22Rv1 (cell line): Measurements from ENCODE around the gene IL24.

Experiments
- H3K27ac ChIP-seq: fragments of 450-650 bp; 2 replicates; pipeline ENCODE4 v1.5.1; 2017
- CTCF ChIP-seq: fragments of 450-650 bp; IDR thresholded peaks from 2 replicates; pipeline ENCODE4 v1.5.1; 2017; ENCODE audit warnings: mild to moderate bottlenecking
- ZFX ChIP-seq: fragments of 450-650 bp; IDR thresholded peaks from 2 replicates; pipeline ENCODE4 v1.6.1; 2017; ENCODE audit warnings: antibody characterized with exemption, borderline replicate concordance

IL24 gene

GRCh38 chr1:206898089-206898914 is 1.1 kb downstream of the IL24 start:
- no peak overlapping the region for H3K27ac ChIP-seq
- no peak for TF ChIP-seq CTCF
- no peak for TF ChIP-seq ZFX

DNA sequence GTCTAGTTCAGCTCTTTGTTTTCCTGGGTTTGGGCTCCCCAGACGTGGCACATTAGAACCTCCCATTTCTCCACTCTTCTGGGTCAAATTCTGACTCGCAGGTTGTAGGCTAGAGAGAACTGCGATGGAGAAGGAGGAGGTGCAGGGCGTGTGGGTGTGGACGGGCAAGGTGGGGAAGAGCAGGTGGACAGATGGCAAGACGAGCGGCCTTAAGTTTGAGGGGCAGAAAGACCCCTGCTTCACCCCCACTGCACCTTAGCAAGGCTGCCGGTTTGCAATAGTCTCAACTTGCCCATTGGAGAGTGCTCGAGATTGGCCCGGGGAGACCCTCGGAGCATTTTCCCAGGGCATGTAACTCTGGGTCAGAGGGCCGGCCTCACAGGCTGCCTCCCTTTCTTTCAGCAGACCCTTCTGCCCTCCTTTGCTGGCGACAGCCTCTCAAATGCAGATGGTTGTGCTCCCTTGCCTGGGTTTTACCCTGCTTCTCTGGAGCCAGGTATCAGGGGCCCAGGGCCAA is 1.7 kb downstream of the IL24 start:
- no peak for TF ChIP-seq ZFX
- TF ChIP-seq CTCF = no peak
- no peak overlapping the region for H3K27ac ChIP-seq

GRCh38 chr1:206899717-206900116 is 2.5 kb downstream of the IL24 start:
- H3K27ac ChIP-seq = no peak overlapping the region
- TF ChIP-seq ZFX (no peak), CTCF (no peak)

- no peak overlapping the region for H3K27ac ChIP-seq
- TF ChIP-seq CTCF (no peak), ZFX (no peak)
Observed at GRCh38 chr1:206900149-206900548, 2.9 kb downstream of the IL24 start.

GRCh38 chr1:206901944-206902343 is 4.7 kb downstream of the IL24 start:
- TF ChIP-seq CTCF (no peak), ZFX (no peak)
- H3K27ac ChIP-seq = no peak overlapping the region

DNA sequence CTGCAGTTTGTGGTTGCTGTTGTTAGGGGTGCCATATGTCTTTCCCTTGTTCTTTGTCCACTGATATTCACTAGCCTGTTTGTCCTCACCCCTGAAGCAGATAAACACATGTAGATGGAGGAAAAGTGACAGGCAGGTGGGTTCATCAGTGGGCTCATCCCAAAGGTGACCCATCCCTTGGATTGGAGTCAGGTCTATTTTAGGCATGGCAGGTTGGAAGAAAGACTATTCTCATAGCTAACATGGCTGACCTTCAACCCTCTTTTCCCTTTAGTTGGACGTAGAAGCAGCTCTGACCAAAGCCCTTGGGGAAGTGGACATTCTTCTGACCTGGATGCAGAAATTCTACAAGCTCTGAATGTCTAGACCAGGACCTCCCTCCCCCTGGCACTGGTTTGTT is 5.5 kb downstream of the IL24 start:
- H3K27ac ChIP-seq = no peak overlapping the region
- TF ChIP-seq CTCF = no peak
- no peak for TF ChIP-seq ZFX

DNA sequence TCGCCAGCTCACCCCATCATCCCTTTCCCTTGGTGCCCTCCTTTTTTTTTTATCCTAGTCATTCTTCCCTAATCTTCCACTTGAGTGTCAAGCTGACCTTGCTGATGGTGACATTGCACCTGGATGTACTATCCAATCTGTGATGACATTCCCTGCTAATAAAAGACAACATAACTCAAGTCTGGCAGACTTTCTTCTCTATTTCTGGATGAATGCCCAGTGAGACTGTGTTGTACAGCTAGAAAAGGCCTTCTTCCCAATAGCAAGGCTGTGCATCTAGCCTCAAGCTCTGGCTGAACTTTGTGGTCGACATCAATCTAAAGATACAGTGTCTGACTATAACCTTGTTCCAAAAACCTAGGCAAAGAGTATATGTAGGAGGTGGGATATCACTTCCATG is 6.4 kb downstream of the IL24 start:
- H3K27ac ChIP-seq = no peak overlapping the region
- TF ChIP-seq ZFX (no peak), CTCF (no peak)
